HT1080 (cell line): ENCODE measurements around the gene TSSK3. TPM values are rescaled to one million over a fixed set of nuclear protein-coding genes. Genes with fewer than 3 reads are reported as not detected.
"Not testable (repeated sequence)": the region's sequence is repeated elsewhere in the genome, so short reads cannot be mapped to it uniquely, and the experiment has no call there.

Source experiments
- DNase-seq: peaks from one replicate; pipeline ENCODE4 v3.0.0-alpha.2; 2015; ENCODE audit warnings: low read depth
- total RNA-seq: library from RNA; depleted of rRNA; stranded (reverse); fragments of >200 nt; shearing (Covaris generic); gene quantifications from 2 replicates; pipeline ENCODE4 v1.2.3, GENCODE V29; 2014

The TSSK3 gene
- total RNA-seq, 1 experiment from 2014 or later = not detected

- peak; percentile 84 for DNase-seq
These were observed 24.3 kb upstream of the TSSK3 start for GRCh38 chr1:32337855-32338636.

GRCh38 chr1:32338637-32339145, 23.6 kb upstream of the TSSK3 start:
- no peak for DNase-seq

DNA sequence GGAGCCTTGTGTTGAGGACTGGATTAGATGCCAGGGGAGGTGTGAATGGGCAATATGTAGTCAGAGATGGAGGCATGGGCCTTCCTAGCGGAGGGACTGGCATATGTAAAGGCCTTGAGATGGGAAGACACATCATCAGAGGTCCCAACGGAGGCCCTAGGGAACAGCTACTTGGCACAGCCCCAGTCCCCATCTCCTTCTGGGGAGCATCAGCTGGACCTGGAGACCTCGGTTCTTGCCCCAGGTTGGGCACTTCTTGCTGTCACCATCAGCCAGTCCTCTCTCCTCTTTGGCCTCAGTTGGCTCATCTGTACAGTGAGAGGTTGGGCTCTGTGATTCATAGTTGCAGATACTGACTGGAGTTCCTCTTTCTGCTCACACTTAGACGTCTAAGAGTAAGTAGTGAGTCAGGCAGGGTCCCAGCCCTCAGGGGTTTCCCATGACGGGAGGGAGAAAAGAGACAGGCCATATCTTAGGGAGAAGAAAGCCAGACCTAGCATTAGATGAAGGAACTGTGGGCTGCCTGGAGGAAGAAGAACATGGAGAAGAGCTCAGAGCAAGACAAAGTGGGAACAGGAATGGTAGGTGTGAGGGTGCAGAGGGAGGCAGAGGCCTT, 22.9 kb upstream of the TSSK3 start:
- peak; percentile 64 for DNase-seq

DNA sequence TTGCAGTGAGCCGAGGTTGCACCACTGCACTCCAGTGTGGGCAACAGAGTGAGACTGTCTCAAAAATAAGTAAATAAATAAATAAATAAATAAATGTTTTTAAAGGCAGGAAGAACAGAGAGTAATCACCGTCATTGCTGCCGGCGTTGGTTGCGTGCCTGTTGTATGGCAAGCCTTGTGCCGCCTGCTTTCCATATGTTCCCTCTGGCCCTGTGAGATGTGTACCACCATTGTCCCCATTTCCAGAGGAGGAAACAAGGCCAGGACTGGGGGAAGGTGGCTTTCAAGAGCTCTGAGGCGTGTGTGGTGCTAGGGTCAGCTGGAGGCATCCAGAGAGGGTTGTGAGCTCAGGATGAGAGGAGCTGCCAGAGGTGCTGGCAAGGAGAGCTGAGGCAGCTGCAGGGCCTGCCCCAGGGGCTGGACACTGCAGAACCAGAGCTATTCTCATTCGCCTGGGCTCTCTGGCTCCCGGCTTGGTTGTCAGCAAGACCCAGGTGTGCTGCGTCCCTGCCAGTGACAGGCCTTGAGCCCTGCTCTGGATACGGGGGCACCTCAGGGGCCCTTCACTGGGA, 21.1 kb upstream of the TSSK3 start:
- DNase-seq = no peak

GRCh38 chr1:32341971-32342370, 20.4 kb upstream of the TSSK3 start:
- DNase-seq = no peak

- no peak for DNase-seq
These were observed 19.6 kb upstream of the TSSK3 start for GRCh38 chr1:32342704-32343103.

DNA sequence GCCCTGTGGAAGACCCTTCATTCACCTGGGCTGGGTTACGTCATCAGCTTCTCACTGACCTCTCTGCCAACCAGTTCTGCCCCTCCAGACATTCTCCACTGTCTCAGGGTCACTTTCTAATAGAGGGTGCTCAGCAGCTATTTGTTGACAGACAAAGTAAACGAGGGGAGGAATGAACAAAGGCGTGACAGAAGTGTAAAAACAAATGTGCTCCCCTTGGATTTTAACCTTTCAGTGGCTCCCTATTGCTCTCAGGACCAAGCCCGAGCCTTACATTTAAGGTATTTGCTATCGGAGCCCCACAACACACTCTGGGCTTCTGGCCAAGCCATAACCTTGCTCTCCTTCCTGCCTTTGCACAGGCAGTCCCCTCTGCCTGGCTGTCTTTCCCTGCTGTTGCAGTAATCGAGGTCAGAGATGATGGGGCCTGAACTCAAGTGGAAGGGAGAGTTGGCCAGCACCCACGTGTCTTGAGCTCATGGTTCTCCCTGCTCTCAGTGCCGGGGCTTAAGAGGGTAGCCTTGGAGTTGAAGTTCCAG, 17.0 kb upstream of the TSSK3 start:
- DNase-seq = peak; percentile 53

DNA sequence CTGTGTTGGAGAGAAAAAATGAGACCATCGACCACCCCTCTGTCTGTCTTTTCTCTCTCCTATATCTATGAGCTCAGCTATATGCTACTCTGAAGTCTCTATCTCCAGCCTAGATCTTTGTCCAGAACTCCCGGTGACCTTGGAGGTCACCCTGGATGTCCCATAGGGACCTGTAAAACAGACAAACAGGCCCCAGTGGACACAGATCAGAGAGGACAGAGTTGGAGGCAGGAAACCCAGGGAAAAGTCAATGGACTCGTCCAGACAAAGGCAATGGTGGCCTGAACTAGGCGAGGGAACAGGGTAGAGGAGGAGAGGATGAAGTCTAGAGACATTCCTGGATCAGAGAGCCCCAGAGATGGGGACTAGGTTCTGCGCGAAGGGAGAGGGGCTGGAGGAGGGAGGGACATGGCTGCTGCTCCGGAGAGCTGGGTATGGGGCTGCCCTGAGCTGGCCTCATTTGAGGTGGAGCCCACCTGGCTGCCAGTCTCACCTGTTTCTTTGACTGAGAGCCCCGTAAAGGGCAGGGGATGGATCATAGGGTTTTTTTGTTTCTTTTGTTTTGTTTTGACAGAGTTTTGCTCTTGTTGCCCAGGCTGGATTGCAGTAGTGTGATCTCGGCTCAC, 15.7 kb upstream of the TSSK3 start:
- no peak for DNase-seq

DNA sequence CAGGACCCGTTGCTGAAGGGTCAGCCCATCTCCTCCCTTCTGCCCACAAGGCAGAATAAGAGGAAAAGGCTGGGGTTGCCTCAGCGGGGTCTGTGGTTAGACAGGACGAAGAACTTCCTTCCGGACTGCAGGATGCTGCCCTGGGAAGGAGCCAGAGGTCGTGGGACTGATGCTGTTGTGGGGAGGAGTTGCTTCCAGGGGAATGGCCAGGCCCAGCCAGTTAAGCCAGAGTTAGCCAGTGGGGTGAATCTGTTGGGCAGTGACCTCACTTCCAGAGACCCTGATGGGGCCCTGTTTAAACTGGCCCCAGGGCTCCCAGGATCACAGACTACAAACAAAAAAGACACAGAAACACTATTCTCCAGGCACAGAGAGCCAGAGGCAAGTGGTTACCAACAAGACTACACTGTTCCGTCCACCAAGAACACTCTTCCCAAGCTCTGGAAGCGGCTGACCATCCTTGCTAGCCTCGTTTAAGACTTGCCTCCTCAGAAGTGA, 13.1 kb upstream of the TSSK3 start:
- peak; percentile 86 for DNase-seq

GRCh38 chr1:32350785-32351398, 11.4 kb upstream of the TSSK3 start:
- DNase-seq = peak; percentile 46

DNA sequence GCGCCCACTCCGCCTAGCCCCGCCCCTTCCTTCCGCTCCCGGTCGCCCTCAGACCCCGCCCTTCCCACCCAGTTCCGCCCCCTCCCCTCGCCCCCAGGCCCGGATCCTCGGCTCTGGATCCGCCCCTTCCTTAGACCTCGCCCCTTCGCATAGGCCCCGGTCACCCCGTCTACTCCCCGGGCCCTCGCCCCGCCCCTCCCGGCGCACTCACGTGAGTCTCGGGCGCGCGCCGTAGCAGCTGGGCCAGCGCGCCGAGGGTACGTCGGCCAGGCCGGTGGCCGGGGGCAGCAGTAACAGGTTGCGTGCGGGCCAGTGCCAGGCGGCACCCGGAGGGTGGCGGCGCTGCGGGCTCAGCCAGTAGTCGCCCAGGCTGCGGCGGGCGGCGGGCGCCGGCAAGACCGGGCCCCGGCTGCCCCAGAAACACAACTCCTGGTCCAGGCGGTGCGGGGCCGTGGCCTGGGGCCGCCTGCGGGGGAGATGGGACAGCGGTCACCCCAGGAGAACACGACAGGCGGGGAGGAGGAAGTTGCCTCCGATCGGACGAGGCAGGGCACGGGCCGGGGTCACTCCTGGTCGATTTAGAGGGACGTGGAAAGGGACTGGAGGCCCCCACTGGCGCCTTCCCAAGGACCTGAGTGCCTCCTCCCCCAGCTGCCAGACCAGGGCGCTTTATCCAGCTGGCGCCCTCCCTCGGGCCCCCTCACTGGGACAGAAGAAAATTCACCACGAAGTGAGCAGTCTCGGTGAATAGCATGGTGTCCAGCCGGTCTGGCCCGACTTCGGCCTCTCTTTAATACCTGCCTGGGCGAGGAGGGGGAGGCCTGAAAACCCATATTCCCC, 10.7 kb upstream of the TSSK3 start:
- peak; percentile 70 for DNase-seq

DNA sequence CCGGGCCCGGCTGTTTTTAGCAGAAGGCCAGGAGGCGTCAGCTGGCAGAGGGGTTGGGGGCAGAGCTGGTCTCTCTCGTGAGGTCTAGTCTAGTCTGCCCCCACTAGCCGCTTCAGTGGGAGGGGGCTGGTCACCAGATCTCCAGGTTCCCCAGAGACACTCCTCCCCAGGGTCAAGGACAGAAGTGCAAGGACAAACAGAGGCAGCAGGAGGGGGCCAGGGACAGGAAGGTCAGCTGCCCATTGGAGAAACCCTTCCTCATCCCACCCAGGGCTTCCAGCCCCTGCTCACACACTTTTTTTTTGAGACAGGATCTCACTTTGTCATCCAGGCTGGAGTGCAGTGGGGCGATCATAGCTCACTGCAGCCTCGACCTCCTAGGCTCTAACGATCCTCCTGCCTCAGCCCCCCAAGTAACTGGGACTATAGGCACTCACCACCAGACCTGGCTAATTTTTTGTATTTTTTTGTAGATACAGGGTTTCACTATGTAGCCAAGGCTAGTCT, 10.0 kb upstream of the TSSK3 start:
- no peak for DNase-seq

- DNase-seq = no peak
These were observed 9.4 kb upstream of the TSSK3 start for GRCh38 chr1:32352831-32353383.

GRCh38 chr1:32353431-32353830, 8.9 kb upstream of the TSSK3 start:
- no peak for DNase-seq

DNA sequence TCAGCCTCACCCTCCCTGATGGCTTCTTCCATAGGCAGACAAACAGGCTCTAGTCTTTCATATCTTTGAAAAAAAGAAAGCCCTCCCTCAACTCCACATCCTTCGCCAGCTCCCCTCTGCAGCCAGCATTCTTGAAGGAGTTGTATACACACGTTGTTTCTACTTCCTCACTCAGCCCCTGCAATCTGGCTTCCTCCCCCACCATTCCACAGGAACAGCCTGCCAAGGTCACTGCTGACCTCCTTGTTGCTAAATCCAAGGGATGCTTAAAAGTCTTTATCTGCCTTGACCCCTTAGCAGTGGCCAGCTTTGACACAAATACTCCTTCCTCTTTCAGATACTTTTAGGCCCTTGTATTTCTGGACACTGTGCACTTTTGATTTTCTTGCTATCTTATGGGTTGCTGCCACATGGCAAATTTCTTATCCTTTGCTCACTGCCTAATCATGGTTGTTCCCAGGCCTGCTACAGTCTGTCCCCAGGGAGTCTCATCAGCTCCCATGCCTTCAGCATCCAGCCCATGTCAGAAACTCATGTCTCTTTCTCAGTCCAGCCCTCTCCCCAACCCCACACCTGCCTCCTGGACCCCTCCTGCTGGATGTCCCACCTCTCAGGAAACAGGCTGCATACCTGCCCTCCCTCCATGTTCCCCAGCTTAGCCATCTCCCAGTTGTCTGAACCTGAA, 8.3 kb upstream of the TSSK3 start:
- no peak for DNase-seq

DNA sequence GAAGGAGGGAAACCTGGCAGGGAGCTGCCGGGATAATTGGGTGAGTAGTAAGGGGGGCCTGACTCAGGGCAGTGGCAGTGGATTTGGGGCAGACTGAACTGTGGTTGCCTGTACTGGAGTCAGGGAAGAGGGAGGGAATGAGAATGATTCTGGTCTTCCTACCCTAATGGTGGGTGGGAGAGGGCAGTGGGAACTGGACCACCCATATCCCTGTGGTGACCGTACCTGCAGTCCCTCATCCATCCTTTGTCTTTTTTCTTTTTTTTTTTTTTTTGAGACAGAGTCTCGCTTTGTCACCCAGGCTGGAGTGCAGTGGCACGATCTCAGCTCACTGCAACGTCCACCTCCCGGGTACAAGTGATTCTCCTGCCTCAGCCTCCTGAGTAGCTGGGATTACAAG, 6.6 kb upstream of the TSSK3 start:
- DNase-seq = not testable (repeated sequence)

DNA sequence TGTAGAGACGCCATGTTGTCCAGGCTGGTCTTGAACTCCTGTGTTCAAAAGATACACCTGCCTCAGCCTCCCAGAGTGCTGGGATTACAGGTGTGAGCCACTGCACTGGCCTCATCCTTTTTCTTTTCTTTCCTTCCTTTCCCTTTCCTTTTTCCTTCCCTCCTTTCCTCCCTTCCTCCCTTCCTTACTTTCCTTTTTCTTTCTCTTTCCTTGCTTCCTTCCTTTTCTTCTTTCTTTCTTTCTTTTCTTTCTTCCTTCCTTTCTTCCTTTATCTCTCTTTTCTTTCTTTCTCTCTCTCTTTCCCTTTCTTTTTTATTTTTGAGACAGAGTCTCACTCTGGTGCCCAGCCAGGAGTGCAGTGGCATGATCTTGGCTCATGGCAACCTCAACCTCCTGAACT, 5.9 kb upstream of the TSSK3 start:
- DNase-seq = no peak

GRCh38 chr1:32357614-32358013, 4.7 kb upstream of the TSSK3 start:
- DNase-seq = no peak

DNA sequence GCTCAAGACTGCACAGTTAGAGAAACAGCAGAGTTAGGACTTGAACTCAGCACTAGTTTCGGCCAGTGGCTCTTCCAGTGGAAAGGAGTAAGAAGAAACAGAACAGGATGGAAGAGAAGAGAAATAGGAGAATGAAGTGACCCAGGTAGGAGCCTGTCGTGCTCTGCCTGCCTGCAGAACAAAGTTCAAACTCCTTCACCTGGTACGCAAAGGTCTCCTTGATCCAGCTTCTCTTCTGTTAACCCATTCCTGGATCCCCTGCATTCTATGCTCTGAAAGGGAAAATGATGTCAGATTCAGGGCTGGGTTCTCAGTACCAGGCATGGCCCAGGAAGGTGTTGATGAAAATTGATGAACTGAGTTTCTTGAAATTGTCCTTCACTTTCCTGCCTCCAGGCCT, 3.9 kb upstream of the TSSK3 start:
- DNase-seq = no peak
